ENCODE results near the gene MOXD1.

DNA sequence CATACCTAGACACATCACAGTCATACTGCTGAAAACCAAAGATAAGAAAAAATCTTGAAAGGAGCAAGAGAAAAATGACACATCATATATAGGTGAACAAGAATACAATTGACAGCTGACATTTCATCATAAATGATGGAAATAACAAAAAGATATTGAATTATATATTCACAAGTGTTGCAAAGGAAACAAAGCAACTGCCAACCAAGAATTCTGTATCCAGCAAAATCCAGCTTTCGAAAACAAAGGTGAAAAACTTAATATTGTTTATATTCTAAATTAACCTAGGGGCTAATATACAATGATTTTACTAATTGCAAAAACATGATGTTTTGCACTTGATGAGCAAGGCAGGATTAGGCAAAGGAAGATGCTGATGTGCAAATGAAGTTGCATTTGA lies 84.3 kb downstream of the MOXD1 start:
- TF ChIP-seq, protein P1, sequence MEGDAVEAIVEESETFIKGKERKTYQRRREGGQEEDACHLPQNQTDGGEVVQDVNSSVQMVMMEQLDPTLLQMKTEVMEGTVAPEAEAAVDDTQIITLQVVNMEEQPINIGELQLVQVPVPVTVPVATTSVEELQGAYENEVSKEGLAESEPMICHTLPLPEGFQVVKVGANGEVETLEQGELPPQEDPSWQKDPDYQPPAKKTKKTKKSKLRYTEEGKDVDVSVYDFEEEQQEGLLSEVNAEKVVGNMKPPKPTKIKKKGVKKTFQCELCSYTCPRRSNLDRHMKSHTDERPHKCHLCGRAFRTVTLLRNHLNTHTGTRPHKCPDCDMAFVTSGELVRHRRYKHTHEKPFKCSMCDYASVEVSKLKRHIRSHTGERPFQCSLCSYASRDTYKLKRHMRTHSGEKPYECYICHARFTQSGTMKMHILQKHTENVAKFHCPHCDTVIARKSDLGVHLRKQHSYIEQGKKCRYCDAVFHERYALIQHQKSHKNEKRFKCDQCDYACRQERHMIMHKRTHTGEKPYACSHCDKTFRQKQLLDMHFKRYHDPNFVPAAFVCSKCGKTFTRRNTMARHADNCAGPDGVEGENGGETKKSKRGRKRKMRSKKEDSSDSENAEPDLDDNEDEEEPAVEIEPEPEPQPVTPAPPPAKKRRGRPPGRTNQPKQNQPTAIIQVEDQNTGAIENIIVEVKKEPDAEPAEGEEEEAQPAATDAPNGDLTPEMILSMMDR (IDR thresholded peaks at IDR 0.05): no peak
- TF ChIP-seq POLR2A (IDR thresholded peaks at IDR 0.05): no peak

Measured in thyroid gland (tissue), 4 donors.